K562 (cell line): ENCODE data around the gene ADRA2A. TPM values are rescaled to one million over a fixed set of nuclear protein-coding genes. Genes with fewer than 3 reads are reported as not detected.

Experiments
- ATAC-seq: fragments of 200-7000 bp; cut with Tn5 transposase; 3 replicates; pipeline ENCODE4 v1.9.1; 2020; ENCODE audit warnings: moderate library complexity
- BruUV-seq: library from RNA; stranded (reverse); fragments of 400-500 nt; replicated peaks from 2 replicates; lab custom pipeline; 2021; lab: Mats Ljungman, UMichigan
- CTCF ChIA-PET: fragments of 300-600 bp; formaldehyde crosslinking; extraction: SDS; loops from one replicate; lab custom pipeline; 2021; ENCODE audit warnings: low intra/inter-chr PET ratio; lab: Yijun Ruan, JAX
- POLR2A ChIA-PET: fragments of 300-600, 350-650 bp; sonication (Branson Sonifier 250); formaldehyde crosslinking; extraction: SDS; loops from one replicate; lab custom pipeline; 2021; ENCODE audit warnings: antibody characterized with exemption, inconsistent platforms; lab: Yijun Ruan, JAX
- DNase-seq, 4 experiments: peaks; one replicate each; pipeline versions ENCODE4 v3.0.0 to v3.0.0-alpha.2; 2011 to 2018; ENCODE audit warnings: low spot score in 3 of 4, mixed read lengths in 3 of 4; ENCODE audit errors: extremely low read depth in 1 of 4
- FAIRE-seq: peaks from 2 replicates; lab custom pipeline; 2011; peaks lifted over from hg19 to GRCh38; lab: Jason Lieb, UNC
- H2AFZ ChIP-seq: 2 replicates; pipeline ENCODE4 v1.6.0; 2011; ENCODE audit warnings: low read depth, low read length, control low read depth, inconsistent platforms
- H3K27ac ChIP-seq: fragments of 200-600 bp; 3 replicates; pipeline ENCODE4 v1.8.0; 2011; ENCODE audit warnings: low read depth, mild to moderate bottlenecking, control low read depth, inconsistent platforms, low read length, moderate library complexity, mixed read lengths; ENCODE audit errors: extremely low read depth
- H3K27me3 ChIP-seq, 2 experiments: fragments of 300-600 bp in 1 of 2; 2 replicates in 1 of 2; 3 replicates in 1 of 2; pipeline versions ENCODE4 v1.6.0 to v1.8.0; 2011; ENCODE audit warnings: inconsistent platforms in 2 of 2, low read length in 2 of 2, mild to moderate bottlenecking in 1 of 2, mixed read lengths in 1 of 2, moderate library complexity in 1 of 2; ENCODE audit not compliant: control insufficient read depth in 2 of 2, insufficient read depth in 2 of 2
- H3K36me3 ChIP-seq: fragments of 300-600 bp; 3 replicates; pipeline ENCODE4 v1.8.0; 2011; ENCODE audit warnings: mild to moderate bottlenecking, low read length, inconsistent platforms; ENCODE audit not compliant: control insufficient read depth, insufficient read depth
- H3K4me1 ChIP-seq, 2 experiments: fragments of 200-600 bp in 1 of 2; replicated peaks in 1 of 2; 2 replicates in 1 of 2; 3 replicates in 1 of 2; pipeline versions ENCODE4 v1.5.1 to v1.8.0; 2011; ENCODE audit warnings: inconsistent platforms in 2 of 2, low read length in 2 of 2, mild to moderate bottlenecking in 1 of 2, mixed read lengths in 1 of 2, moderate library complexity in 1 of 2; ENCODE audit not compliant: control insufficient read depth in 2 of 2, insufficient read depth in 2 of 2
- H3K4me2 ChIP-seq: 2 replicates; pipeline ENCODE4 v1.6.1; 2011; ENCODE audit warnings: low read length, control low read depth, inconsistent platforms, mixed read lengths; ENCODE audit not compliant: insufficient read depth
- H3K4me3 ChIP-seq: fragments of 200-600 bp; sonication (generic), shearing (Covaris generic); 2 replicates; pipeline ENCODE4 v1.5.1; 2016; ENCODE audit warnings: control low read depth, inconsistent platforms
- H3K79me2 ChIP-seq: fragments of 200-600 bp; 3 replicates; pipeline ENCODE4 v1.8.0; 2011; ENCODE audit warnings: low read length, inconsistent platforms; ENCODE audit not compliant: control insufficient read depth, insufficient read depth
- H3K9ac ChIP-seq, 2 experiments: 2 replicates each; pipeline versions ENCODE4 v1.6.0 to v1.6.1; 2011; ENCODE audit warnings: low read depth in 2 of 2, low read length in 2 of 2, control low read depth in 1 of 2, inconsistent platforms in 1 of 2, mild to moderate bottlenecking in 1 of 2, mixed read lengths in 1 of 2; ENCODE audit not compliant: insufficient read depth in 1 of 2
- H3K9me1 ChIP-seq: one replicate; pipeline ENCODE4 v1.6.0; 2011; ENCODE audit warnings: inconsistent platforms, mild to moderate bottlenecking, low read length, moderate library complexity; ENCODE audit not compliant: control insufficient read depth, insufficient read depth
- H3K9me3 ChIP-seq: replicated peaks from 2 replicates; pipeline ENCODE4 v1.5.1; 2011; ENCODE audit warnings: low read depth, low read length, inconsistent platforms; ENCODE audit not compliant: control insufficient read depth, insufficient read depth
- H4K20me1 ChIP-seq: replicated peaks from 2 replicates; pipeline ENCODE4 v1.6.1; 2011; ENCODE audit warnings: low read length, inconsistent platforms, mixed read lengths; ENCODE audit not compliant: control insufficient read depth, insufficient read depth
- HNRNPL ChIP-seq: fragments of 200-400 bp; formaldehyde crosslinking; IDR thresholded peaks from 2 replicates; pipeline ENCODE4 v1.6.1; 2017; ENCODE audit warnings: low read depth, mild to moderate bottlenecking, low read length
- MYNN ChIP-seq, 2 experiments: sonication (generic); formaldehyde crosslinking in 1 of 2; IDR thresholded peaks; 2 replicates each; pipeline versions ENCODE4 v1.5.0 to v1.6.1; 2016 to 2020; ENCODE audit warnings: antibody characterized with exemption in 1 of 2, missing genetic modification reagents in 1 of 2
- NEUROD1 ChIP-seq: fragments of 150-350 bp; IDR thresholded peaks from 2 replicates; pipeline ENCODE4 v1.6.1; 2014; ENCODE audit warnings: borderline replicate concordance, low read length, low read depth; ENCODE audit not compliant: partially characterized antibody
- NFIC ChIP-seq: fragments of 450-650 bp; IDR thresholded peaks from 2 replicates; pipeline ENCODE4 v1.6.1; 2017; ENCODE audit warnings: mild to moderate bottlenecking, inconsistent platforms
- OTX1 ChIP-seq: fragments of 450-650 bp; formaldehyde crosslinking; IDR thresholded peaks from 2 replicates; pipeline ENCODE4 v1.4.0; 2022; ENCODE audit warnings: mild to moderate bottlenecking
- SMAD1 ChIP-seq: fragments of 150-350 bp; IDR thresholded peaks from 2 replicates; pipeline ENCODE4 v1.6.1; 2014; ENCODE audit warnings: low read length, low read depth; ENCODE audit not compliant: partially characterized antibody
- SP1 ChIP-seq: sonication (generic); formaldehyde crosslinking; IDR thresholded peaks from 2 replicates; pipeline ENCODE4 v1.8.1; 2022; ENCODE audit warnings: mild to moderate bottlenecking, missing genetic modification reagents
- TCF7L2 ChIP-seq: fragments of 150-350 bp; IDR thresholded peaks from 2 replicates; pipeline ENCODE4 v1.6.1; 2016; ENCODE audit warnings: low read depth, mild to moderate bottlenecking, low read length, moderate library complexity
- ZNF124 ChIP-seq: sonication (generic); formaldehyde crosslinking; IDR thresholded peaks from 2 replicates; pipeline ENCODE4 v1.8.1; 2022; ENCODE audit warnings: missing genetic modification reagents
- ZNF316 ChIP-seq: fragments of 450-650 bp; IDR thresholded peaks from 2 replicates; pipeline ENCODE4 v1.6.1; 2016
- ZNF347 ChIP-seq: fragments of 450-650 bp; formaldehyde crosslinking; IDR thresholded peaks from 2 replicates; pipeline ENCODE4 v1.4.0; 2020; ENCODE audit warnings: low read depth, mild to moderate bottlenecking, moderate library complexity
- ZNF507 ChIP-seq: conservative IDR thresholded peaks from 2 replicates; pipeline ENCODE4 v1.6.1; 2017; ENCODE audit warnings: missing genetic modification characterization, missing compliant biosample characterization
- WGBS: fragments of 100-300 bp; shearing (Covaris generic); methylation state at CpG from one replicate; pipeline ENCODE4 v1.1.6; 2016; ENCODE audit warnings: low coverage, mixed read lengths; ENCODE audit not compliant: insufficient coverage; ENCODE audit errors: missing lambda C conversion rate; 5-methylcytosine and 5-hydroxymethylcytosine counted together
- in situ Hi-C: fragments of 300-500 bp; cut with MboI; formaldehyde crosslinking; loops from 4 replicates; pipeline ENCODE4 v1.15.0; 2018; ENCODE audit warnings: inconsistent platforms, mixed read lengths
- intact Hi-C: fragments of 100-400 bp; cut with micrococcal nuclease; formaldehyde crosslinking; loops from 2 replicates; pipeline ENCODE4 v1.14.2; 2022
- polyA plus RNA-seq, 8 experiments: library from polyadenylated mRNA; depleted of rRNA in 4 of 8; stranded (reverse) in 5 of 8; unstranded in 3 of 8; fragments of >200 nt; fragmentation: Nextera tagmentation in 2 of 8; fragmentation: Illumina TruSeq in 1 of 8; extraction: Ambion mirVana in 2 of 8; extraction: Trizol in 1 of 8; gene quantifications; 2 replicates each; pipeline versions ENCODE4 v1.2.1 to v1.2.3, GENCODE V29; 2011 to 2014; ENCODE audit warnings: inconsistent platforms in 1 of 8, missing spikeins in 1 of 8
- total RNA-seq, 7 experiments: library from RNA; depleted of rRNA in 6 of 7; stranded (reverse); fragments of >200 nt in 6 of 7; fragmentation: Illumina TruSeq in 2 of 7; extraction: Trizol in 2 of 7; gene quantifications; 2 replicates each; pipeline versions ENCODE4 v1.2.1 to v1.2.3, GENCODE V29; 2011 to 2021; ENCODE audit warnings: low replicate concordance in 1 of 7

Gene ADRA2A
- total and polyA plus RNA-seq, 9 of the 15 experiments (the other 6 are each of a cell fraction or from before 2014, with no cell fraction given), result not detected

- H3K27me3 ChIP-seq, result no peaks in the 10 kb centered on the region
- H3K9ac ChIP-seq, result no peak overlapping the region
- no peak for FAIRE-seq
- no TSS peak for BruUV-seq
- H3K36me3 ChIP-seq, result no peaks in the 10 kb centered on the region
- no peak overlapping the region for H2AFZ ChIP-seq
- CTCF ChIA-PET, result no interaction called here
- no peaks in the 10 kb centered on the region for H3K9me1 ChIP-seq
- no peak overlapping the region for H3K27ac ChIP-seq
- H3K4me3 ChIP-seq, result no peak overlapping the region
- TF ChIP-seq ZNF316 (0 out of 2 replicates have a peak, but pooled peaks have one; percentile 21), ZNF507 (tag) (peak; percentile 43; the same call in 1 of the 2 replicates), NFIC (no peak)
- TF ChIP-seq, all 486 proteins: peak for 2
- DNase-seq, result no peak
- Histone ChIP-seq H3K79me2 (no peaks in the 10 kb centered on the region), H4K20me1 (no peaks in the 10 kb centered on the region), H3K9me3 (no peaks in the 10 kb centered on the region), H3K4me1 (no peaks in the 10 kb centered on the region), H3K4me2 (no peak overlapping the region)
- no peak for ATAC-seq
- in situ Hi-C loops (no loop called here), intact Hi-C loops (no loop called here)
- WGBS, result 36% methylated on average over 8 of the region's 9 CpGs
- POLR2A ChIA-PET, result no interaction called here
These were observed 46.6 kb upstream of the ADRA2A start for GRCh38 chr10:111030042-111030750.

DNA sequence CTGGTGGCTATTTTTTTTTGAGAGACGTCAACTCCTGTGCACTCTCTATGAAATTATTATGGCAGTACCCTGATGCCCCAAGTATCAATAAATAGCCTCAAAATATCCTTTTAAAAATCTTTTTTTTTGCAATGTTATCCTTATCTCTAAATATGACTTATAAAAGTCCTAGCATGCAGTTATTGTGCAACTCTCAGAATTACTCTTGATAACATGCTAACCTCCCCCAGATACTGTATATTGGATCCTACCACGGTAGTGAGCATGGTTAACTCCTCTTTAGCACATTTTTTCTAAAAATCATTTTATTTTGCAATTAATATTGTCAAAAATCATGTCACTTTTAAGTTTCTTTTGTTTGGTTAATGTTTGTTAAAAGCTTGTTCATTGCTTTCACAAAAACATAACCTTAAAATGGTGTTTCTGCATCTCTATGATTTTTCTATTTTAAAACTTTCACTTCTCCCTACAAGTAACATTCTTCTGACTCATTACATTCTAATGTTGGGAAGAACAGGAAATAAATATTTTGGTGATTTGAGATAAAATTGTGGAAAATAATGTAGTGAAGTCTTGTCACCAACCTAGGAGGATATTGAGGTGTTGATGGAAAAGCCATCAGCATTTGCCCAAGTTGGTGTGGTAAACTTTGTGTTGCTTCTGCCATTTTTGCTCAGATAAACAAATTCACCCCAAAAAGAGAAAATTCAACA lies 42.1 kb upstream of the ADRA2A start:
- in situ Hi-C loops, result no loop called here
- CTCF ChIA-PET, result no interaction called here
- TF ChIP-seq MYNN (IDR thresholded peaks at IDR 0.05) (no peak), MYNN (CRISPR knock-in tag; IDR thresholded peaks at IDR 0.05) (no peak), ZNF347 (CRISPR knock-in tag) (no peak), SP1 (no peak), ZNF124 (no peak), NEUROD1 (no peak), OTX1 (CRISPR knock-in tag) (no peak), TCF7L2 (no peak), SMAD1 (no peak), HNRNPL (no peak)

More for the DNA sequence above, 42.1 kb upstream of the ADRA2A start:
- Histone ChIP-seq H3K9me3 (no peaks in the 10 kb centered on the region; the same call in 1 of the 2 replicates), H3K4me1 (no peaks in the 10 kb centered on the region), H2AFZ (no peak overlapping the region), H3K4me2 (no peak overlapping the region), H3K27ac (no peak overlapping the region), H3K27me3 (no peaks in the 10 kb centered on the region), H3K79me2 (no peaks in the 10 kb centered on the region), H3K9ac (no peak overlapping the region), H3K9me1 (no peaks in the 10 kb centered on the region), H3K36me3 (no peaks in the 10 kb centered on the region), H4K20me1 (no peaks in the 10 kb centered on the region), H3K4me3 (no peak overlapping the region)
- BruUV-seq, result no TSS peak
- POLR2A ChIA-PET, result interaction anchor here (0.6 kb wide), 1 partner anchor 62 kb away, joined by 3 read pairs; no protein-coding TSS in a partner anchor
- intact Hi-C loops, result no loop called here
- no peak for FAIRE-seq
- DNase-seq, result no peak
- no peak for ATAC-seq
- 0% methylated on average over 2 of the region's 2 CpGs for WGBS
